Thyroid gland (tissue), 4 donors: ENCODE data around the gene RPLP2.

Source experiments
- CTCF ChIP-seq, 6 experiments: fragments of 200-600 bp in 3 of 6; fragments of 450-650 bp in 3 of 6; sonication (generic) in 3 of 6; IDR thresholded peaks; one replicate each; pipeline ENCODE4 v1.5.1; 2016 to 2019; ENCODE audit warnings: antibody characterized with exemption in 6 of 6, mild to moderate bottlenecking in 2 of 6, inconsistent platforms in 1 of 6, moderate library complexity in 1 of 6
- POLR2A ChIP-seq, 2 donors: fragments of 450-650 bp; IDR thresholded peaks; one replicate each; pipeline ENCODE4 v1.6.1; 2017; ENCODE audit warnings: antibody characterized with exemption in 2 of 2, mild to moderate bottlenecking in 2 of 2, moderate library complexity in 1 of 2

GRCh38 chr11:829176-829846 is 19.5 kb downstream of the RPLP2 start:
- TF ChIP-seq CTCF (IDR thresholded peaks at IDR 0.05) = no peak
- no peak for TF ChIP-seq POLR2A (IDR thresholded peaks at IDR 0.05)
